CD4-positive, alpha-beta memory T cell (primary cell): ENCODE results near the gene GPHA2. TPM values are rescaled to one million over a fixed set of nuclear protein-coding genes. Genes with fewer than 3 reads are reported as not detected.

Source experiments
- CTCF ChIA-PET: fragments of 350-600 bp; sonication (Branson Sonifier 250); formaldehyde crosslinking; loops from one replicate; lab custom pipeline; 2021; ENCODE audit warnings: inconsistent platforms; ENCODE audit not compliant: partially characterized antibody; lab: Charles Lee
- POLR2A ChIA-PET: fragments of 350-600 bp; sonication (Branson Sonifier 250); formaldehyde crosslinking; loops from one replicate; lab custom pipeline; 2021; ENCODE audit not compliant: partially characterized antibody; lab: Charles Lee
- DNase-seq, 5 donors: peaks; one replicate each; pipeline versions ENCODE4 v3.0.0 to v3.0.0-alpha.2; 2020 to 2022; ENCODE audit warnings: mixed read lengths in 1 of 5
- H3K27ac ChIP-seq: one replicate; pipeline ENCODE4 v1.7.0; 2013; ENCODE audit warnings: low read depth, low read length
- H3K27me3 ChIP-seq: 2 replicates; pipeline ENCODE4 v1.7.0; 2013; ENCODE audit warnings: mild to moderate bottlenecking, low read length, moderate library complexity; ENCODE audit not compliant: insufficient read depth
- H3K36me3 ChIP-seq: 2 replicates; pipeline ENCODE4 v1.7.0; 2013; ENCODE audit warnings: mild to moderate bottlenecking, low read length, moderate library complexity; ENCODE audit not compliant: insufficient read depth
- H3K4me1 ChIP-seq: 2 replicates; pipeline ENCODE4 v1.7.0; 2013; ENCODE audit warnings: mild to moderate bottlenecking, low read length, moderate library complexity; ENCODE audit not compliant: insufficient read depth
- H3K4me3 ChIP-seq, 2 donors: one replicate each; pipeline ENCODE4 v1.7.0; 2013; ENCODE audit warnings: low read length in 2 of 2, mild to moderate bottlenecking in 1 of 2
- H3K9me3 ChIP-seq, 2 donors: one replicate each; pipeline ENCODE4 v1.7.0; 2013; ENCODE audit warnings: low read length in 2 of 2, control low read depth in 1 of 2; ENCODE audit not compliant: control insufficient read depth in 1 of 2
- H3K27ac Mint-ChIP-seq, 7 donors: one replicate each; pipeline ENCODE4 v1.8.0; 2020 to 2021; ENCODE audit warnings: mixed read lengths in 7 of 7, mild to moderate bottlenecking in 6 of 7, inconsistent platforms in 3 of 7, moderate library complexity in 3 of 7
- H3K27me3 Mint-ChIP-seq, 2 donors: one replicate each; pipeline ENCODE4 v1.8.0; 2020 to 2021; ENCODE audit warnings: mixed read lengths in 2 of 2
- H3K36me3 Mint-ChIP-seq, 2 donors: one replicate each; pipeline ENCODE4 v1.8.0; 2020 to 2021; ENCODE audit warnings: mixed read lengths in 2 of 2, inconsistent platforms in 1 of 2, mild to moderate bottlenecking in 1 of 2
- H3K4me1 Mint-ChIP-seq, 4 donors: one replicate each; pipeline ENCODE4 v1.8.0; 2020 to 2021; ENCODE audit warnings: mixed read lengths in 4 of 4, mild to moderate bottlenecking in 1 of 4
- H3K4me3 Mint-ChIP-seq, 8 donors: one replicate each; pipeline ENCODE4 v1.8.0; 2020 to 2021; ENCODE audit warnings: mixed read lengths in 8 of 8, mild to moderate bottlenecking in 7 of 8, moderate library complexity in 6 of 8, inconsistent platforms in 3 of 8
- H3K9me3 Mint-ChIP-seq, 8 donors: one replicate each; pipeline ENCODE4 v1.8.0; 2020 to 2021; ENCODE audit warnings: mixed read lengths in 8 of 8, mild to moderate bottlenecking in 5 of 8, inconsistent platforms in 3 of 8, moderate library complexity in 1 of 8
- intact Hi-C: fragments of 100-400 bp; cut with micrococcal nuclease; formaldehyde crosslinking; loops from one replicate; pipeline ENCODE4 v1.15.1; 2023
- polyA plus RNA-seq, 2 donors: library from polyadenylated mRNA; unstranded; fragments of 300-500 nt; fragmentation: Illumina TruSeq; gene quantifications; one replicate each; pipeline ENCODE4 v1.2.3, GENCODE V29; 2021
- total RNA-seq, 2 experiments: library from RNA; stranded (reverse); gene quantifications; one replicate each; pipeline ENCODE4 v1.2.3, GENCODE V29; 2021

GPHA2 gene
- total and polyA plus RNA-seq, 4 experiments from 2014 or later = 0.47 TPM; not detected in 3

DNA sequence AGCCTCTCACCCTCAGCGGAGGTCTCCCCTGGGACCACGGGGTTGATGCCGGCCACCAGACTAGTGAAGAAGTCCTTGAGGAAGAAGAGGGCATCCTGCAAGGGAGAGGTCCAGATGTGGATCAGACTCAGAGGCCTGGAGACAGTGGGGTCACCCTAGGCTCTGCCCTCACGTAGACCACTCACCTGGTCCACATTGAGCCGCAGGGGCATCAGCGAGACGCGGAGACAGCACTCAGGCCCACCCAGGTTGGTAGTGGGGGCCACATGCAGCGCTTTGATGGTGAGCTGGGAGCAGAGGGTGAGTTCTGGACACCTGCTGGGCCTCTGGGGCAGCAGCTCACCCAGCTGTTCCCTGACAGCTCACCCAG is 37.6 kb downstream of the GPHA2 start:
- ChIA-PET POLR2A (interaction anchor here (0.9 to 31.5 kb wide), 3 partner anchors 17 to 42 kb away, joined by 3 to 2105 read pairs (median 3); partner anchors contain the start of genes ATG2A and CDC42BPG), CTCF (interaction anchor here (1.0 to 29.4 kb wide), 4 partner anchors 25 to 435 kb away, joined by 3 to 1245 read pairs (median 3); partner anchors contain the start of genes CDC42BPG and DPF2)
- H3K36me3 ChIP-seq = peaks cover 12% of the 10 kb centered on the region
- Mint-ChIP-seq H3K27ac (peak overlapping the region in 3 of 7 donors; percentile 48 to 70 (median 54)), H3K9me3 (peaks cover 0 to 2% (median 0%) of the 10 kb centered on the region in 8 donors), H3K27me3 (no peaks in the 10 kb centered on the region), H3K4me1 (peaks cover 14 to 30% (median 22%) of the 10 kb centered on the region in 4 donors), H3K36me3 (peaks cover 4 to 37% of the 10 kb centered on the region in 2 donors), H3K4me3 (no peak overlapping the region)
- peaks cover 25% of the 10 kb centered on the region for H3K4me1 ChIP-seq
- H3K4me3 ChIP-seq = no peak overlapping the region
- no peak for DNase-seq
- H3K27me3 ChIP-seq = no peaks in the 10 kb centered on the region
- H3K9me3 ChIP-seq = no peaks in the 10 kb centered on the region
- H3K27ac ChIP-seq = no peak overlapping the region
- intact Hi-C loops = no loop called here

DNA sequence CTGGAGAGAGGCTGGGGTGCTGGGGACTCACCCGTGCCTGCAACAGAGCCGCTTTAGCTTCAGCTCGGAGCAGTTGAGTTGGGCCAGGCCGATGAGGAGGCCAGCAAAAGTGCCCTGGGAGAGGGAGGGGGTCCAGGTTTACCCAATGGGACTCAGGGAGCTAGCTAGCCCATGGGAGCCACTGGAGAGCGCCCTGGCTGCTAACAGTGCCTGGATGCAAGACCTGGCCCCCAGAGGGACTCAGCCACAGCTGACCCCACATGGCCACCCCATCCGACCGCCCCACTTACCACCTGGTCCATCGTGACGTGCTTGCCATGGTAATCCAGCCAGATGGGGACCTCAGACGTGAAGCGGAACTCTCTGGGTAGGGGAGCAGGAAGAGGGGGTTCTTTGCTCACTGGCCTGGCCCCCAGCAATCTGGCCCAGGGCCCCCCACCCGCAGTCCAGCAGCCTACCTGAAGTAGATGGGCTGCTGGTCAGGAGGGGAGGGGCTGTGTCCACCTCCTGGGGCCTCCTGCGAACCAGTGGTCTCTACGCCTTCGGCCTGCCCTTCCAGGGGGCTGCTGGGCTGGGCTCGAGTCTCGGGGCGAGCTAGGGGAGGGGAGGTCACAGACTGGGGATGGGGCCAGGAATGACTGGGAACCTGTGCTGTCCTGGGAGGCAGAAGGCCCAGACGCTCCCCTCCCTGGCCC is 38.2 kb downstream of the GPHA2 start:
- peaks cover 11% of the 10 kb centered on the region for H3K36me3 ChIP-seq
- no peak for DNase-seq
- H3K27me3 ChIP-seq = no peaks in the 10 kb centered on the region
- no peak overlapping the region for H3K27ac ChIP-seq
- CTCF ChIA-PET = interaction anchor here (0.6 to 29.4 kb wide), 3 partner anchors 41 to 436 kb away, joined by 3 to 1245 read pairs (median 3); partner anchors contain the start of genes CDC42BPG and DPF2
- intact Hi-C loops = no loop called here
- Mint-ChIP-seq H3K27me3 (no peaks in the 10 kb centered on the region), H3K9me3 (peaks cover 0 to 2% (median 0%) of the 10 kb centered on the region in 8 donors), H3K4me1 (peaks cover 14 to 30% (median 22%) of the 10 kb centered on the region in 4 donors), H3K36me3 (peaks cover 4 to 35% of the 10 kb centered on the region in 2 donors), H3K4me3 (no peak overlapping the region), H3K27ac (peak overlapping the region in 3 of 7 donors; percentile 10 to 63 (median 54))
- no peaks in the 10 kb centered on the region for H3K9me3 ChIP-seq
- POLR2A ChIA-PET = interaction anchor here (31.5 kb wide), 1 partner anchor 41 kb away, joined by 2105 read pairs; the partner anchor contains the start of gene CDC42BPG
- H3K4me3 ChIP-seq = no peak overlapping the region
- H3K4me1 ChIP-seq = peaks cover 25% of the 10 kb centered on the region

DNA sequence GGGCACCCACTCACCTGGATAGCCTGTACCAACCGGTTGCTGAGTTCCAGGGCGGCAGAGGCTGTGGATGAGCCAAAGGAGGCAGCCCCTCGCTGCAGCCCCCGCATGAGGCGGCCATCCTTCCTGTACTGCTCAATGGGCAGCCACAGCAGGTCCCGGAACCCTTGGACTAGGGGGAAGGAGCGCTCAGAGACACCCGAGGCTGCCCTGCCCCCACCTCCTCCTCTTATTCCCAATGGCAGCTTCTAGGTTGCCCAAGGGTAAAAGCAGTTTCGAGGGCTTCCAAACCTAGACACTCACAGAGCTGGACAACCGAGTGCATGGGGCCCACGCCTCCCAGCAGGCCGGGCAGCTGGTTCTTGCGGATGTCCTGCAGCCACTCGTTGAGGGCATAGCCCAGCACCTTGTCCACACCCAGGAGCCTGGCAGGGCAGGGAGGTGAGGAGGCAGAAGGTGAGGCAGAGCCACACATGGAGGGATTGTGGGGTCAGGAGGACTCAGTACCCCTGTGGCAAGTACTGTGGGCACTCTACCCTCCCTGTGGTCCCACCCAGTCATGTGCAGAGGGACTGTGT is 39.2 kb downstream of the GPHA2 start:
- intact Hi-C loops = no loop called here
- Histone ChIP-seq H3K36me3 (peaks cover 7% of the 10 kb centered on the region), H3K27me3 (no peaks in the 10 kb centered on the region), H3K4me1 (peaks cover 25% of the 10 kb centered on the region), H3K4me3 (no peak overlapping the region), H3K9me3 (no peaks in the 10 kb centered on the region), H3K27ac (no peak overlapping the region)
- Mint-ChIP-seq H3K36me3 (peaks cover 4 to 33% of the 10 kb centered on the region in 2 donors), H3K27me3 (no peaks in the 10 kb centered on the region), H3K27ac (peak overlapping the region in 2 of 7 donors; percentile 10 to 12), H3K9me3 (peaks cover 0 to 2% (median 0%) of the 10 kb centered on the region in 8 donors), H3K4me1 (peaks cover 12 to 25% (median 18%) of the 10 kb centered on the region in 4 donors), H3K4me3 (no peak overlapping the region)
- DNase-seq = no peak
- CTCF ChIA-PET = interaction anchor here (0.6 to 29.4 kb wide), 4 partner anchors 8 to 77 kb away, joined by 3 to 1245 read pairs (median 16); partner anchors contain the start of genes CDC42BPG and EHD1
- POLR2A ChIA-PET = interaction anchor here (31.5 kb wide), 1 partner anchor 40 kb away, joined by 2105 read pairs; the partner anchor contains the start of gene CDC42BPG

DNA sequence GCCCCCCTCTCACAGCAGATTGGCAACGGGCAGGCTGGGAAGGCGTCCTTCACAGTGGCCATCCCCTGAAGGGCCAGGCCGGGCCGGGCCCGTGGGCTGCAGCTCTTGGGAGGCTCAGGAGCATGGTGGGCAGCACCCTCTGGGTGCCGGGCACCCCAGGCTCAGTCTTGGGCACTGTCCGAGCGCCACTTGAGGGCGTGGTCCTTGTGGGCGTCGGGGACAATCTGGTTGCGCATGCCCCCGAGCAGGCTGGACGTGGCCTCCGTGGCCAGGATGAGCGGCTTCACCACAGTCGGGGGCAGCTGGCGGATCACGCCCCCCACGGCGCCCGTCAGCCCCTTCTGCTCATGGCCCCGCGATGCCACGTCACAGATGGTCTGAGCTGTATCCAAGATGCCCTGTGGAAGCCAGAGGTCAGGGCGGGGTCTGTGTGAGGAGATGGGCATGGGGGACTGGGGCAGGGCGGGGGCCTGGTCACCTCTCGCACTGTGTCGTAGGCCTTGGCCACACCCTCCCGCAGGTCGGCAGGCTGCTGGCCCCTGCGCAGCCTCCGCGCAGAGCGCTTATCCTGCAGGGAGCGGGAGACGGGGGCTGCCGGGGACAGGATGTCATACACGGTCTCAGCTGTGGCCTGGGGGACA is 40.8 kb downstream of the GPHA2 start:
- intact Hi-C loops = loop anchor here (1.0 to 2.0 kb wide), 3 partner anchors 16 to 108 kb away; partner anchors contain the start of gene EHD1
- ChIA-PET CTCF (interaction anchor here (0.6 to 29.4 kb wide), 10 partner anchors 10 to 206 kb away, joined by 3 to 1245 read pairs (median 3); partner anchors contain the start of genes ATG2A, CDC42BPG and EHD1), POLR2A (interaction anchor here (1.0 to 31.5 kb wide), 4 partner anchors 12 to 132 kb away, joined by 3 to 2105 read pairs (median 12); partner anchors contain the start of genes CDC42BPG and EHD1)
- H3K27me3 ChIP-seq = no peaks in the 10 kb centered on the region
- H3K4me1 Mint-ChIP-seq = peaks cover 2 to 13% (median 7%) of the 10 kb centered on the region in 4 donors
- peaks cover under 1 to 26% of the 10 kb centered on the region in 2 donors for H3K36me3 Mint-ChIP-seq
- no peak for DNase-seq
- no peak overlapping the region for H3K27ac ChIP-seq
- H3K27me3 Mint-ChIP-seq = no peaks in the 10 kb centered on the region
- no peak overlapping the region for H3K4me3 Mint-ChIP-seq
- H3K27ac Mint-ChIP-seq = peak overlapping the region in 1 of 7 donors; percentile 10
- peaks cover 11% of the 10 kb centered on the region for H3K4me1 ChIP-seq
- H3K4me3 ChIP-seq = no peak overlapping the region
- H3K36me3 ChIP-seq = peaks cover 7% of the 10 kb centered on the region
- peaks cover 0 to 4% (median 0%) of the 10 kb centered on the region in 8 donors for H3K9me3 Mint-ChIP-seq
- H3K9me3 ChIP-seq = no peaks in the 10 kb centered on the region

DNA sequence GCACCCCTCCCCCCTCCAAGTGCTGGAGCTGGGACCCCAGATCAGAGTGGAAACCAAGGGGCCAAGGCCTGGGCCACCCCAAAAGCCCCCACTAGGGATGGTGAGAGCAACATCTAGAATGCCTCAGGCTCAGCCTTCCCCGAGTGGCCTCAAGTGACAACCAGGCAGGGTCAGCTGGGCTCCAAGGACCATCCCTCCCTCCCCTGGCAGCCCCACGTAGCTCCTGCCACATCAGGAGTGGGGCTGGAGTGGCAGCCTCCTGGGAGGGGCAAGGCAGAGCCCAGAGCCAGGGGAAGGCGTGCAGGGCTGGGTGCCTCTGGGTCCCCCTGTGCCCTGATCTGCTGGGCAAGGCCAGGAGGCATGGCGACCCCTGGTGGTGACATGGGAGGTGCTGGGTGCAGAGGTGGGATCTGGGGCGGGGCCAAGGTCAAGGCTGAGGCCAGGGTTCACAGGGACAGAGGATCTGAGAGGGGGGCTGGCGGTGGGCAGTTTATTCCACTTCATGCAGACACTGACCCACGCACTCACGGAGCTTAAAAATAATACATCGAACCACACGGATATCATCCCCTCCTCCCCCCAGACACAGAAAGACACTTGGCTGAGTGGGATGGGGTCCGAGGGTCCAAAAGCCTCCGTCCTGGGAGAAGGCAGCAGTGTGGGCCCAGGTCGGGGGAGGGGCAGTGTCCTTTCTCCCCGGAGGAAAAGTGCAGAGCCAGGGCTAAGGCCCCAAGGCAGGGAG is 41.5 kb downstream of the GPHA2 start:
- POLR2A ChIA-PET = interaction anchor here (0.9 to 31.5 kb wide), 6 partner anchors 12 to 228 kb away, joined by 3 to 2105 read pairs (median 3); partner anchors contain the start of genes CDC42BPG, EHD1, FAU and MRPL49
- Mint-ChIP-seq H3K27me3 (no peaks in the 10 kb centered on the region), H3K9me3 (peaks cover 0 to 4% (median 0%) of the 10 kb centered on the region in 8 donors), H3K36me3 (peaks cover 0 to 22% of the 10 kb centered on the region in 2 donors), H3K27ac (peak overlapping the region in 3 of 7 donors; percentile 64 to 76 (median 74)), H3K4me1 (peaks cover 2 to 12% (median 2%) of the 10 kb centered on the region in 4 donors), H3K4me3 (no peak overlapping the region)
- intact Hi-C loops = loop anchor here (1.0 to 2.0 kb wide), 3 partner anchors 15 to 107 kb away; partner anchors contain the start of gene EHD1
- DNase-seq = peak; percentile 82 to 87 (median 84)
- Histone ChIP-seq H3K4me1 (peaks cover 4% of the 10 kb centered on the region), H3K4me3 (no peak overlapping the region), H3K9me3 (no peaks in the 10 kb centered on the region), H3K36me3 (peaks cover 7% of the 10 kb centered on the region), H3K27ac (no peak overlapping the region), H3K27me3 (no peaks in the 10 kb centered on the region)
- CTCF ChIA-PET = interaction anchor here (0.6 to 29.4 kb wide), 13 partner anchors 9 to 1306 kb away, joined by 3 to 1245 read pairs (median 3); partner anchors contain the start of genes ATG2A, CDC42BPG and EHD1
